Pulmonary artery endothelial cell (primary cell): ENCODE measurements around the gene ITGB2. TPM values are rescaled to one million over a fixed set of nuclear protein-coding genes. Genes with fewer than 3 reads are reported as not detected.

Experiments used
- total RNA-seq: library from RNA; depleted of rRNA; stranded (reverse); fragments of >200 nt; gene quantifications from 2 replicates; pipeline ENCODE4 v1.2.3, GENCODE V29; 2014

The ITGB2 gene
- total RNA-seq, 1 donor from 2014 or later, result 0.13 TPM

Other genes starting within 250 kb of the ITGB2 start
- gene KRTAP12-1, start 238.7 kb downstream of the ITGB2 start, total RNA-seq, result not detected in 2 replicates
- gene KRTAP10-12, start 223.7 kb downstream of the ITGB2 start, total RNA-seq, result not detected in 2 replicates
- not detected in 2 replicates for gene TSPEAR, start 209.3 kb downstream of the ITGB2 start, total RNA-seq
- gene UBE2G2, start 119.1 kb downstream of the ITGB2 start, total RNA-seq, result 105 and 197 TPM in 2 replicates
- gene SUMO3, start 102.8 kb downstream of the ITGB2 start, total RNA-seq, result 101 and 113 TPM in 2 replicates
- gene PTTG1IP, start 47.2 kb downstream of the ITGB2 start, total RNA-seq, result 324 and 432 TPM in 2 replicates
- gene SLX9, start 19.1 kb upstream of the ITGB2 start, total RNA-seq, result 33.6 and 33.8 TPM in 2 replicates
- gene ADARB1, start 153.7 kb upstream of the ITGB2 start, total RNA-seq, result 18.8 and 30.6 TPM in 2 replicates